Measurements from ENCODE around the gene GFRA4. TPM values are rescaled to one million over a fixed set of nuclear protein-coding genes. Genes with fewer than 3 reads are reported as not detected.

GFRA4 gene
- total and polyA plus RNA-seq, 7 donors: not detected

DNA sequence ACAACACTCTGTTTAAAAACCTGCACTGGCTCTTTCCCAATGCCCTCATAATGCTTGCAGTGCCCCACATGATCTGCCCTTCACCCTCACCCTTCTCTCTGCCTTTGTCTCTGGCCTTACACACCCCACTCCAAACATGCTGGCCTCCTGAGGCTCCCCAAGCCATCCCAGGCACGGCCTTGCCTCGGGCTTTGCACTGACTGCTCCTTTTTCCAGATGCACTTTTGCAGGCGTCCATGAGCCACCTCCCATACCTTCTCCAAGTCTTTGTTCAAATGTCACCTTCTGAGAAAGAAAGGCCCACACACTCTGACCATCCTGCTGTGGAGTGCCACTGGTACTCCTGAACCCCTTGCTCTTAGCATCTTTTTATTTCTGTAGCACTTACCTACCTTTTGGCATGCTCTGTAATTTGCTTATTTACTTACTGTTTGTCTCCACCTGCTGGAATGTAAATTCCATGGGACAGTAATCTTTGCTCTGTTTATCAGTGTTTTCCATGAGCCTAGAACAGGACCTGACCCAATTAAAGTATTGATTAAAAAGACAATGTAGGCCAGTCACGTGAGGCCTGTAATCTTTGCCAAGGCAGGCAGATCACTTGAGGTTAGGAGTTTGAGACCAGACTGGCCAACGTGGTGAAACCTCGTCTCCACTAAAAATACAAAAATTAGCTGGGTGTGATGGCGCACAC lies 30.7 kb downstream of the GFRA4 start:
- intact Hi-C loops (cut with DNase I): no loop called here
- Histone ChIP-seq H3K27me3 (ENCODE audit: insufficient read depth in 3 of 3, low read length in 2 of 3) (no peaks in the 10 kb centered on the region), H3K27ac (no peak overlapping the region), H3K36me3 (ENCODE audit: insufficient read depth in 1 of 2, low read depth in 1 of 2) (peaks cover 4 to 47% of the 10 kb centered on the region in 2 donors), H3K4me3 (no peak overlapping the region), H3K4me1 (no peaks in the 10 kb centered on the region), H3K9me3 (no peaks in the 10 kb centered on the region)
- 81 to 88% (median 86%) methylated on average over 7 of the region's 7 CpGs for WGBS, 3 donors
- DNase-seq (no peak), ATAC-seq (no peak)
- TF ChIP-seq, protein P1, sequence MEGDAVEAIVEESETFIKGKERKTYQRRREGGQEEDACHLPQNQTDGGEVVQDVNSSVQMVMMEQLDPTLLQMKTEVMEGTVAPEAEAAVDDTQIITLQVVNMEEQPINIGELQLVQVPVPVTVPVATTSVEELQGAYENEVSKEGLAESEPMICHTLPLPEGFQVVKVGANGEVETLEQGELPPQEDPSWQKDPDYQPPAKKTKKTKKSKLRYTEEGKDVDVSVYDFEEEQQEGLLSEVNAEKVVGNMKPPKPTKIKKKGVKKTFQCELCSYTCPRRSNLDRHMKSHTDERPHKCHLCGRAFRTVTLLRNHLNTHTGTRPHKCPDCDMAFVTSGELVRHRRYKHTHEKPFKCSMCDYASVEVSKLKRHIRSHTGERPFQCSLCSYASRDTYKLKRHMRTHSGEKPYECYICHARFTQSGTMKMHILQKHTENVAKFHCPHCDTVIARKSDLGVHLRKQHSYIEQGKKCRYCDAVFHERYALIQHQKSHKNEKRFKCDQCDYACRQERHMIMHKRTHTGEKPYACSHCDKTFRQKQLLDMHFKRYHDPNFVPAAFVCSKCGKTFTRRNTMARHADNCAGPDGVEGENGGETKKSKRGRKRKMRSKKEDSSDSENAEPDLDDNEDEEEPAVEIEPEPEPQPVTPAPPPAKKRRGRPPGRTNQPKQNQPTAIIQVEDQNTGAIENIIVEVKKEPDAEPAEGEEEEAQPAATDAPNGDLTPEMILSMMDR (IDR thresholded peaks at IDR 0.05): no peak

DNA sequence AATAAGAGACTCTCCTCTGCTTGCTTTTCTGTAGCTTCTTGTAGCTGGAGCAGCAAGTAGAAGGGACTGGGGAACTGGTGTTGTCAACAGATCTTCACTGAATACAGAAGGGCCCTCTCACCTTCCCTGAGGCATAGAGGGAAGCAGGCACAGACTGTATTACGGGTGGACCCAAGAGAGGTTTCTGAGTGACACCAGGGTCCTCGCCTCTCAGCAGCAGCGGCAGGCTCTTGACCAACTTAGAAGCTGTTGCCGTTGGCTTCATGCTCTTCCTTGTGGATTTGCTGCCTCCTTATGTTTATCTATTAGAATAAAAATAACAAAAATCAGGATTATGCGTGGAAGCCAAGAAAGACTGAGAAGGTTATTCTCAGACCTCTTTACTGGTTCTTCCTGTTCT lies 31.7 kb downstream of the GFRA4 start:
- TF ChIP-seq, protein P1 (IDR thresholded peaks at IDR 0.05): no peak
- WGBS, 3 donors: 85 to 90% (median 88%) methylated on average over 5 of the region's 5 CpGs
- Histone ChIP-seq H3K27me3 (ENCODE audit: insufficient read depth in 3 of 3, low read length in 2 of 3) (no peaks in the 10 kb centered on the region), H3K4me3 (no peak overlapping the region), H3K4me1 (no peaks in the 10 kb centered on the region), H3K9me3 (no peaks in the 10 kb centered on the region), H3K27ac (no peak overlapping the region), H3K36me3 (ENCODE audit: insufficient read depth in 1 of 2, low read depth in 1 of 2) (peaks cover 4 to 55% of the 10 kb centered on the region in 2 donors)
- no peak for DNase-seq
- ATAC-seq: no peak
- intact Hi-C loops (cut with DNase I): no loop called here

DNA sequence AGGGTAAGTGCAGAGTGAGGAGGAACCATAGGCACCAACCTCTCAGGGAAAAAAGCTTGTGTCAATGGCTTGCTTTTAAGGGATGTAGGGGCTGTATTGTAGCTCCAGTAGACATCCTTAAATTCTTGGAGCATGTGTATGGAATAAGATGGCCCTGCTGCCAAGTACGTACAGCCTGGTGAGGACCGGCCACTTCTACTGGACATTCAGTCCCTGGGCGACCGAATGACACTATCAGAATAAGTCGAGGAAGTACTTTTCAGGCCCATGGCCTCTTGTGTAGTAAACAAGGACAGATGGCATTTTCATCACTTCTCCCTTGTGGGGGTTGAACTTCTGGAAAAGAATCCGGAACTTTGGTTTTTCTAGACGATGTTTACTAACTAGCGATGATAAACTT lies 32.8 kb downstream of the GFRA4 start:
- Histone ChIP-seq H3K27ac (no peak overlapping the region), H3K4me3 (no peak overlapping the region), H3K27me3 (ENCODE audit: insufficient read depth in 3 of 3, low read length in 2 of 3) (no peaks in the 10 kb centered on the region), H3K9me3 (no peaks in the 10 kb centered on the region), H3K36me3 (ENCODE audit: insufficient read depth in 1 of 2, low read depth in 1 of 2) (peaks cover 4 to 55% of the 10 kb centered on the region in 2 donors), H3K4me1 (no peaks in the 10 kb centered on the region)
- WGBS, 3 donors: 73 to 76% (median 75%) methylated on average over 8 of the region's 8 CpGs
- DNase-seq (no peak), ATAC-seq (no peak)
- intact Hi-C loops (cut with DNase I): no loop called here
- TF ChIP-seq, protein P1 (IDR thresholded peaks at IDR 0.05): no peak

DNA sequence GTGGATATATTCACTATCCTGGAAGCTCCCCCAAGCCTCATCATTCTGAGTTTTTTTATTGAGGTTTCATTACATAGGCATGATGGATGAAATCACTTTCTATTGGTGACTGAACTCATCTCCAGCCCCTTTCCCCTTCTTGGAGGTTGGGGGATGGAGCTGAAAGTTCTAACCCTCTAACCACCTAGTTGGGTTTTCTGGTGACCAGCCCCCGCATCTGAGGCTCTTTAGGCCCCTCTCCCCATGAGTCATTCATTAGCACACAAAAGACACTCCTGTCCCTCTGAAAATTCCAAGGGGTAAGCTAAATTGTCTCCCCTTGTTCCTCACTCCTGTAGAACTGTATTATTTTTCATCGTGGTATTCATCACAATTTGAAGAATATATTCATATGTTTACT lies 33.3 kb downstream of the GFRA4 start:
- ATAC-seq (no peak), DNase-seq (no peak)
- peaks cover 4 to 59% of the 10 kb centered on the region in 2 donors for H3K36me3 ChIP-seq (ENCODE audit: insufficient read depth in 1 of 2, low read depth in 1 of 2)
- no peak overlapping the region for H3K27ac ChIP-seq
- no peaks in the 10 kb centered on the region for H3K9me3 ChIP-seq
- TF ChIP-seq, protein P1 (IDR thresholded peaks at IDR 0.05): no peak
- 86 to 90% (median 87%) methylated on average over 2 of the region's 2 CpGs for WGBS, 3 donors
- no peaks in the 10 kb centered on the region for H3K4me1 ChIP-seq
- intact Hi-C loops (cut with DNase I): no loop called here
- no peaks in the 10 kb centered on the region for H3K27me3 ChIP-seq (ENCODE audit: insufficient read depth in 3 of 3, low read length in 2 of 3)
- H3K4me3 ChIP-seq: no peak overlapping the region
